ENCODE measurements around the gene EOLA1. TPM values are rescaled to one million over a fixed set of nuclear protein-coding genes. Genes with fewer than 3 reads are reported as not detected.
A peak's percentile ranks its signal among the peaks of the same experiment; 100 is the strongest.
"Not testable (repeated sequence)": the region's sequence is repeated elsewhere in the genome, so short reads cannot be mapped to it uniquely, and the experiment has no call there.

EOLA1 gene
- polyA plus RNA-seq, 2 of the 4 experiments (the other 2 are of a cell fraction), result 14.5 to 23.3 TPM

DNA sequence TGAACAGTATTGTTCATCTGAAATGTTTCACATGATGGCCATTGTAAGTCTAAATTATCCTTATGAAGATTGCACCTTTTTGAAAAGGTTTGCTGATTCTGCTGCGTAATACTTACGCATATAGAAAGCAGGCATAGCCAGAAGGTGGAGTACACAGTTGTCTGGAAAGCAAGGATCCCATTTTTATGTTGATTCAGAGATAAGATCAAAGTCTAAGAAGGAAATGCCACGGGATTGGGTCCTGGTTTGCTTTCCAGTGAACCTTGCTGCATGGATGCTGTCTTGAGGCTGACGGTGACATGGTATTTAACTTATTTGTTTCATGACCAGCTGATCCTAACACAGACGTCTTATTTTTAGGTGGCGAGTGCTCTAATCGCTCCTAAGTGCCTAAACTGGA lies 31.0 kb downstream of the EOLA1 start:
- H3K4me1 ChIP-seq, result no peaks in the 10 kb centered on the region
- no peak overlapping the region for H3K4me2 ChIP-seq
- TF ChIP-seq NR3C1 (IDR thresholded peaks at IDR 0.05), result no peak
- no peak for TF ChIP-seq EP300 (IDR thresholded peaks at IDR 0.05)
- TF ChIP-seq GATA3 (IDR thresholded peaks at IDR 0.05; ENCODE audit: borderline replicate concordance), result no peak
- no peak for TF ChIP-seq CBX2 (IDR thresholded peaks at IDR 0.05; ENCODE audit: borderline replicate concordance, low read depth)
- TF ChIP-seq, protein P1, sequence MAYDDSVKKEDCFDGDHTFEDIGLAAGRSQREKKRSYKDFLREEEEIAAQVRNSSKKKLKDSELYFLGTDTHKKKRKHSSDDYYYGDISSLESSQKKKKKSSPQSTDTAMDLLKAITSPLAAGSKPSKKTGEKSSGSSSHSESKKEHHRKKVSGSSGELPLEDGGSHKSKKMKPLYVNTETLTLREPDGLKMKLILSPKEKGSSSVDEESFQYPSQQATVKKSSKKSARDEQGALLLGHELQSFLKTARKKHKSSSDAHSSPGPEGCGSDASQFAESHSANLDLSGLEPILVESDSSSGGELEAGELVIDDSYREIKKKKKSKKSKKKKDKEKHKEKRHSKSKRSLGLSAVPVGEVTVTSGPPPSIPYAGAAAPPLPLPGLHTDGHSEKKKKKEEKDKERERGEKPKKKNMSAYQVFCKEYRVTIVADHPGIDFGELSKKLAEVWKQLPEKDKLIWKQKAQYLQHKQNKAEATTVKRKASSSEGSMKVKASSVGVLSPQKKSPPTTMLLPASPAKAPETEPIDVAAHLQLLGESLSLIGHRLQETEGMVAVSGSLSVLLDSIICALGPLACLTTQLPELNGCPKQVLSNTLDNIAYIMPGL (CRISPR knock-in tag; IDR thresholded peaks at IDR 0.05; ENCODE audit: borderline replicate concordance), result no peak
- TF ChIP-seq JUNB (IDR thresholded peaks at IDR 0.05), result no peak
- no peak overlapping the region for H3K4me3 ChIP-seq
- WGBS (ENCODE audit: missing lambda C conversion rate), result 76% methylated on average over 7 of the region's 7 CpGs
- ChIA-PET POLR2A (no interaction called here), CTCF (no interaction called here)
- DNase-seq (ENCODE audit: low read depth in 1 of 2, low spot score in 1 of 2) (no peak), FAIRE-seq (no peak), ATAC-seq (no peak)
- no peaks in the 10 kb centered on the region for H3K9me3 ChIP-seq
- no peak overlapping the region for H3K27ac ChIP-seq

DNA sequence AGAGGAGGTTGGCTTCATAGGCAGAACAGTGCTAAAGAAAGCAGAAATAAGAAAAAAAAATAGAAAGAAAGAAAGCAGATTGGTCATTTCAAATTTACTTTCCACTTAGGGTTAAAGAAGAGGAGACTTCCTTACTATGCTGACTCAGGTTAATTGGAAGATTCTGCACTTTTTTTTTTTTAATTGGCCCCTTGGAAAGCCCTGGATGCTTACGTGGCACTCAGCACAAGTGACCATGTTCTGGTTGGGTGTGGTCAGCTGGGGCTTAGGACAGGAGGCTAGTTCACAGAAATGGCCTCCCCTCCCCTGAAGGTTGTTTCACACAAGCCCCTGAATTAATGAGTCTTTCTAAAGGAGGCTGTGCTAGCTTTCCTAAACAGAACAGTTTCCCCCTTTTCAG lies 31.9 kb downstream of the EOLA1 start:
- DNase-seq (ENCODE audit: low read depth in 1 of 2, low spot score in 1 of 2) (no peak), ATAC-seq (no peak), FAIRE-seq (no peak)
- ChIA-PET POLR2A (no interaction called here), CTCF (no interaction called here)
- H3K27ac ChIP-seq, result no peak overlapping the region
- no peak overlapping the region for H3K4me3 ChIP-seq
- no peaks in the 10 kb centered on the region for H3K9me3 ChIP-seq
- WGBS (ENCODE audit: missing lambda C conversion rate), result 62% methylated on average over 1 of the region's 1 CpG
- H3K4me2 ChIP-seq, result no peak overlapping the region
- TF ChIP-seq, protein P2, sequence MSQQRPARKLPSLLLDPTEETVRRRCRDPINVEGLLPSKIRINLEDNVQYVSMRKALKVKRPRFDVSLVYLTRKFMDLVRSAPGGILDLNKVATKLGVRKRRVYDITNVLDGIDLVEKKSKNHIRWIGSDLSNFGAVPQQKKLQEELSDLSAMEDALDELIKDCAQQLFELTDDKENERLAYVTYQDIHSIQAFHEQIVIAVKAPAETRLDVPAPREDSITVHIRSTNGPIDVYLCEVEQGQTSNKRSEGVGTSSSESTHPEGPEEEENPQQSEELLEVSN (IDR thresholded peaks at IDR 0.05; ENCODE audit: borderline replicate concordance, low read depth), result no peak
- TF ChIP-seq, protein P3, sequence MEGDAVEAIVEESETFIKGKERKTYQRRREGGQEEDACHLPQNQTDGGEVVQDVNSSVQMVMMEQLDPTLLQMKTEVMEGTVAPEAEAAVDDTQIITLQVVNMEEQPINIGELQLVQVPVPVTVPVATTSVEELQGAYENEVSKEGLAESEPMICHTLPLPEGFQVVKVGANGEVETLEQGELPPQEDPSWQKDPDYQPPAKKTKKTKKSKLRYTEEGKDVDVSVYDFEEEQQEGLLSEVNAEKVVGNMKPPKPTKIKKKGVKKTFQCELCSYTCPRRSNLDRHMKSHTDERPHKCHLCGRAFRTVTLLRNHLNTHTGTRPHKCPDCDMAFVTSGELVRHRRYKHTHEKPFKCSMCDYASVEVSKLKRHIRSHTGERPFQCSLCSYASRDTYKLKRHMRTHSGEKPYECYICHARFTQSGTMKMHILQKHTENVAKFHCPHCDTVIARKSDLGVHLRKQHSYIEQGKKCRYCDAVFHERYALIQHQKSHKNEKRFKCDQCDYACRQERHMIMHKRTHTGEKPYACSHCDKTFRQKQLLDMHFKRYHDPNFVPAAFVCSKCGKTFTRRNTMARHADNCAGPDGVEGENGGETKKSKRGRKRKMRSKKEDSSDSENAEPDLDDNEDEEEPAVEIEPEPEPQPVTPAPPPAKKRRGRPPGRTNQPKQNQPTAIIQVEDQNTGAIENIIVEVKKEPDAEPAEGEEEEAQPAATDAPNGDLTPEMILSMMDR (IDR thresholded peaks at IDR 0.05), result no peak
- peak; percentile 54 for TF ChIP-seq MAFK (IDR thresholded peaks at IDR 0.05; ENCODE audit: partially characterized antibody)
- no peaks in the 10 kb centered on the region for H3K4me1 ChIP-seq

DNA sequence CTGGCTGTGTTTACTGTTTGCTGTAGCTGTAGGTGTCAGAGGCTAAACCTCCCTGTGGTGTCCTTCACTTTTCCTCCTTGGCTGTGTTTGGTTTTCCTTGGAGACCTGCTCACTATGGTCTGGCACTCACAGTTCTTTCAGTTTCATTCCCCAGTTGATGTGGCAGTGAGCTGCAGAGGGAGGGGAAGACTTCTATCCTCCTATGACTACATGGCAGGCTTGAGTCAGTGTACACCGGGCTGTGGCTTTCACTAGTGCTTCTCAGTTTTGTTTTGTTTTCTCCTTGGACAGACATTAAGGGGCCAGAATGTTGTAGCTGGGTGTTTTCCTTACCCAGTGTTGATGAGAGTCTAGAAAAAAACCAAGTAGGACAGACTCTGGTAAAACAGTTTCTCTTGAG lies 32.6 kb downstream of the EOLA1 start:
- H3K4me2 ChIP-seq; H3K27ac ChIP-seq; CTCF ChIA-PET; H3K9me3 ChIP-seq; H3K4me3 ChIP-seq; DNase-seq (ENCODE audit: low read depth in 1 of 2, low spot score in 1 of 2); FAIRE-seq; POLR2A ChIA-PET; H3K4me1 ChIP-seq: not testable (repeated sequence)
- no CpG with 5 or more reads among the region's 1 CpG for WGBS (ENCODE audit: missing lambda C conversion rate)
- ATAC-seq, result peak; percentile 30 to 66; a peak in 2 of 6 replicates

DNA sequence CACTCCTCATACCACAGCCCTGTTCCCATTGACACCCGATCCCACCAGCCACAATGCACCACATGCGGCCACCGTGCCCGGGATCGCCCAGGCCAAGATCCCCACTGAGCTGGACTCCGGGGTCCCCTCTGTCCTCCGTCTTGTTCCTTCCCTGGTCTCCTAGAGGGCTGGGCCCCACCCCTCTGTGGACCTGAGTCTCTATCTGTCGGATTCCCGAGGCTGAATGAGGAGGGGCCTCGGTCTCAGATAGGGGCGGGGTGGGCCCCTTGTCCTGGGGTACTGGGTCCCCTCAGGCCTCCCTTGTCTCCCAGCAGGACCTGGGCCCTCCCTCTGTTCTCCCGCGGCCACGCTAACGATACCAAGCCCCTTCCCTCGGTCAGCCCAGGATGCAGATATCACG lies 44.8 kb downstream of the EOLA1 start:
- ATAC-seq; H3K9me3 ChIP-seq; DNase-seq (ENCODE audit: low read depth in 1 of 2, low spot score in 1 of 2); H3K4me1 ChIP-seq; CTCF ChIA-PET; H3K4me3 ChIP-seq; FAIRE-seq; H3K4me2 ChIP-seq; H3K27ac ChIP-seq; POLR2A ChIA-PET: not testable (repeated sequence)
- 44% methylated on average over 3 of the region's 17 CpGs for WGBS (ENCODE audit: missing lambda C conversion rate)

DNA sequence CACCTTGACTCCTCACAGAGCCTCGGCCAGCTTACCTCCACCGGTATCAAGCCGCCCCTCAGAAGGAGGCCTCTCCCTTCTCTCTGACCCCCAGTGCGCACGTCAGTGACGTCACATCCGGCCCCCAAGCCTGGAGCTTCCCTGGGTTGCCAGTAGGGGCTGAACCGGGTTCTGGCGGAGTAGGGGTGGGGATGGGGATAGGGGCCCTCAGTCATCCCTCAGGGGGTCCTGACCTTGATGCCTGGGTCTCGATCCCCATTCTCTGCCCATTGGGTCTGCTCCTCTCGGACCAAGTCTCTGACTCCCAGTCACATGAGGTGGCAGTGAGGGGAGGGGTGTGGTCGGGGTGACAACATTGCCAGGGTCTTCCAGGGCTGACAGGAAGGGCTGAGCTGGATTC lies 46.5 kb downstream of the EOLA1 start, which contains the start of gene MAGEA9B:
Gene MAGEA9B, minus strand, starts transcription at position 101 of the 400 bp plus-strand sequence. CDS start 4,280 bp downstream, outside the sequence.
- CTCF ChIA-PET; POLR2A ChIA-PET; H3K4me3 ChIP-seq; ATAC-seq; H3K9me3 ChIP-seq; H3K4me2 ChIP-seq; FAIRE-seq; DNase-seq (ENCODE audit: low read depth in 1 of 2, low spot score in 1 of 2); H3K27ac ChIP-seq; H3K4me1 ChIP-seq: not testable (repeated sequence)
- WGBS (ENCODE audit: missing lambda C conversion rate), result no CpG with 5 or more reads among the region's 12 CpGs

DNA sequence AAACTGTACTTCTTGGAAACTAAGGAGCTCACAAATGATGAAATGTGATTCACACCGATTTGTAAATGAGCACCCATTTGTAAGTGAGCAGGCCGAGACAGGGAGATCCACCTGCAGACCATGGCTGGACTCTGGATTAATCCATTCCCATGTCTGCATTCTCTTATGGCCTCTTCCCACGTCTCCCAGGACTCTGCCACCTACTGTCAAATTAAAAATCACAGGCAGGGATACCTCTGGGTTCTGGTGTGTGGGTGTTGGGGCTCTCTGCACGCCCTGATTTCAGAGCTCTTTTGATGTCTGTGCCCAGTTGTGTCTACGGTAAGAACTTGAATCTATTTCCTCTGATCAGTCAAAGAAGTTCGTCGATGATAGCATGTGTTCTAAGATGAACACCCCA lies 50.2 kb downstream of the EOLA1 start:
- H3K4me1 ChIP-seq; DNase-seq (ENCODE audit: low read depth in 1 of 2, low spot score in 1 of 2); H3K4me3 ChIP-seq; POLR2A ChIA-PET; H3K9me3 ChIP-seq; FAIRE-seq; H3K27ac ChIP-seq; H3K4me2 ChIP-seq; CTCF ChIA-PET: not testable (repeated sequence)
- ATAC-seq, result peak; percentile 44 to 65; a peak in 2 of 6 replicates
- WGBS (ENCODE audit: missing lambda C conversion rate), result no CpG with 5 or more reads among the region's 7 CpGs

DNA sequence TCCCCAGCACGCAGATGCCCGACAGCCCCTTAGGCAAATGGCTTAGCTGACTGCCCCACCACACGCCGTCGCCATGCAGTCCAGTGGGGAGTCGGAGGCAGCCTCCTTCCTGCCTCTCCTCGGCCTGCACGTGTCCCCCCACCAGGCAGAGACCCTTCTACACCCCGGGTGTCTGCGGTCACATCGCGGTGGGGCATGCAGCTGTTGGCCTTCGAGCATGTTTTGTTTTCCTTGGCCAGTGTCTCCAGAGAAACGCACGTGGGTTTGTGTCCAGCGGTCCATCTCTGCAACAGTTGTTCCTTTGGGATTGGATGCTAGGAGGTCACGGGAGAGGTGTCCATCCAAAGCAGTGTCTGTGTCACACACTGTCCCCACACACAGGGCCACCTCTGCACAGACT lies 54.4 kb downstream of the EOLA1 start, which contains the start of gene HSFX2:
Gene HSFX2, minus strand, starts transcription at position 101 of the 400 bp plus-strand sequence. CDS start 614 bp downstream, outside the sequence.
- H3K4me1 ChIP-seq; FAIRE-seq; CTCF ChIA-PET; H3K4me2 ChIP-seq; POLR2A ChIA-PET; H3K4me3 ChIP-seq; DNase-seq (ENCODE audit: low read depth in 1 of 2, low spot score in 1 of 2); H3K9me3 ChIP-seq; H3K27ac ChIP-seq; ATAC-seq: not testable (repeated sequence)
- no CpG with 5 or more reads among the region's 17 CpGs for WGBS (ENCODE audit: missing lambda C conversion rate)

DNA sequence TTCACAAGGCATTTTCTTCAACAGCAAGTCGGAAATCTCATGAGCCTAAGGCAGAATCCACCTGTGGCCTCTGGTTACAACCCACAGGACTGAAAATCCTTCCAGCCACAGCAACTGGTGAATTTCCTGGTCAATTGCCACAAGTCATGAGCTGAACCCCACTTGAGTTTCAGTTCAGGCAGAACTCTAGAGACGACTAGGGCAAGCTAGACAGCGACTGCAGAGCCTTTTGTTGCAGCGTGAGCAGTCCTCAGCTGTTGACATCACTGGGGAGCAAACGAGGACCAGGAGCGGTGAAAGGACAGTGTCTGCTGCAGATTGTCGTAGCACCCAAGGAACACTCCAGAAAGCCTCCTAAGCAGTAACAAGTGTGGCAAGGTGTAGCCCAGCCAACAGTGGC lies 55.1 kb downstream of the EOLA1 start:
- CTCF ChIA-PET; H3K4me2 ChIP-seq; POLR2A ChIA-PET; H3K9me3 ChIP-seq; H3K4me3 ChIP-seq; ATAC-seq; H3K27ac ChIP-seq; DNase-seq (ENCODE audit: low read depth in 1 of 2, low spot score in 1 of 2); H3K4me1 ChIP-seq; FAIRE-seq: not testable (repeated sequence)
- no CpG with 5 or more reads among the region's 7 CpGs for WGBS (ENCODE audit: missing lambda C conversion rate)
